ENCODE data around the gene SGSM1. TPM values are rescaled to one million over a fixed set of nuclear protein-coding genes. Genes with fewer than 3 reads are reported as not detected.
"Not testable (repeated sequence)": the region's sequence is repeated elsewhere in the genome, so short reads cannot be mapped to it uniquely, and the experiment has no call there.

Gene SGSM1
- total RNA-seq, 2 donors from 2014 or later = 1.4 to 1.9 TPM

GRCh38 chr22:24830205-24830979 is 24.4 kb downstream of the SGSM1 start:
- intact Hi-C loops (cut with DNase I) = no loop called here
- DNase-seq (ENCODE audit: low spot score) = no peak

GRCh38 chr22:24831687-24832086 is 25.7 kb downstream of the SGSM1 start:
- intact Hi-C loops (cut with DNase I) = no loop called here
- no peak for DNase-seq (ENCODE audit: low spot score)

DNA sequence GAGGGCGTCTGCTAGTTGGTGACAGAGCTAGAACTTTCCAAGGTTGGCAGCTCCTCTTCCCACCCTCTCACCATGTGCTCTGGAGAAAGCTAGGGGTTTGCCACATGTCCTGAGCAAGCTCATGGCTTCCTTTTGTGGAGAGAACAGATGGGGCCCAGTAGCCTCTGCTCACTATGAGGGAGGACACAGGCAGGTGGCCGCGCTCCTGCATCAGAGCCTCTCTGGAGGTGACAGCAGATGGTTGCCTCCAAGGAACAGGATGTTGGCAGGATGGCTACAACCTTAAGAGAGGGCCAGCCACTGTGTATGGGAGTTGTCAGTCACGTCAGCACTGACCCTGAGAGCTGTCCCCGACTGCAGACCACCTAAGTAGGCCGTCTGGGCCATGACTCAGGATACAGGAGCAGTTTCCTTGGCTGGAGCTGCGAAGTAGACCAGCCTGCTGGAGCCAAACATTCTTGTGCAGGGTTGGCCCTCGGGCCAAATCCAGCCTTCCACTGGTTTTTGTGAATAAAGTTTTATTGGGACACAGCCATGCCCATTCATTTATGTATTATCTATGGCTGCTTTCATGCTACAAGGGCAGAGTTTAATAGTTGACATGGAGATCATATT is 28.0 kb downstream of the SGSM1 start:
- intact Hi-C loops (cut with DNase I) = no loop called here
- DNase-seq (ENCODE audit: low spot score) = no peak

DNA sequence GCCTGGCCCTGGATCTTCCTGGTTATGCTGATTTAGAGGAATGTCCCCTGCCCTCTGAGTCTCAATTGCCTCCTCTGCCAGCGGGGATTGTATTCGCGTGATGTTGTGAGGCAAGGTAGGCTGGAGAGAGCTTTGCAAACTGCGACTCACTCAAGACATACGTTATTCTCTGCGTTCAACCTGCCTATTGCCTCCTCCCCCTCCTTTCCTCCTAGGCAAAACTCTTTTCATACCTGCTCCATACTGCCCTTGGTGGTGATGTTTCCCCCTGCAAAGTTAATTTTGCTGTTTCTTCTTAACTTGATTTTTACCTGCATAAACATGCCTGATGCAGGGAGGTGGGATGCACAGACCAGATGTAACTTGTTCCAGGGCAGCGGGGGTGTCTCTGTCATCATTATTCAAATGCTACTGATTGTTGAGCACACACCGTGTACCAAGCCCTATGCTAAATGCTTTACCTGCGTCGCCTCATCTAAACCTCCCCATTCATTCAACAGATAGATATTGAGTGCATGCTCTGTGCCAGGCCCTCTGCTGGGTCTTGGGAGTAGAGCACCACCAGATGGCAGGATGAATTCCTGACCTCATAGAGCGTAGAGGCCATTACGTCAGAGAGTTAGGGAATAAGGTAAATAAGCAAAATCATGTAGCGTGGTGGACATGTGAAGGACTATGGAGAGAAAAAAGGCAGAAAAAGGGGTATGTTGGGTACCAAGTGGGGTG is 29.0 kb downstream of the SGSM1 start:
- intact Hi-C loops (cut with DNase I) = no loop called here
- DNase-seq (ENCODE audit: low spot score) = no peak

- intact Hi-C loops (cut with DNase I) = no loop called here
- no peak for DNase-seq (ENCODE audit: low spot score)
Observed at GRCh38 chr22:24836282-24836681, 30.3 kb downstream of the SGSM1 start.

DNA sequence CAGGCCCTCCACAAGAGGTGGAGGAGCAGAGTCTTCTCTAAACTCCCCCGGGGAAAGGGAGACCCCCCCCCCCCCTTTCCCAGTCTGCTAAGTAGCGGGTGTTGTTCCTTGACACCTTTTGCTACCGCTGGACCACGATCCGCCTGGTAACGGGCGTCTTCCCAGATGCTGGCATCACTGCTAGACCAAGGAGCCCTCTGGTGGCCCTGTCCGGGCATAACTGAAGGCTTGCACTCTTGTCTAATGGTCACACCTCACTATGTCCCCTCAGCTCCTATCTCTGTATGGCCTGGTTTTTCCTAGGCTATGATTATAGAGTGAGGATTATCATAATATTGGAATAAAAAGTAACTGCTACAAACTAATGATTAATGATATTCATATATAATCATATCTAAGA is 31.5 kb downstream of the SGSM1 start:
- intact Hi-C loops (cut with DNase I); DNase-seq (ENCODE audit: low spot score): not testable (repeated sequence)

DNA sequence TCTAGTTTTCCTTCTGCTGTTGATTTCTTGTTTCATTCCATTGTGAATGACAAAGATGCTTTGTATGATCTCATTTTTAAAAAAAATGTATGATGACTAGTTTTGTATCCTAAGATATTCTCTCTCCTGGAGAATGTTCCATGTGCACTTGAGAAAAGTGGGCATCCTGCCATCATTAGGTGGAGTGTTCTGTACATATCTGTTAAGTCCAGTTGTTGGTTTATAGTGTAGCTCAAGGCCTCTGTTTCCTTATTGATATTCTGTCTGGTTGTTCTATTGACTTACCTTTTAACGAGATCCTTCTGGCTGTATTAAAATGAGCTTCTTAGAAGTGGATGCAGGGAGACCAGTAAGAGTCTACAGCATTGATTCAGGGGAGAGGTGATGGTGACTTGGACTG is 35.2 kb downstream of the SGSM1 start:
- intact Hi-C loops (cut with DNase I) = loop anchor here in 1 of 2 donors (5.0 kb wide), 1 partner anchor 226 kb away; no protein-coding TSS in a partner anchor
- no peak for DNase-seq (ENCODE audit: low spot score)

- DNase-seq (ENCODE audit: low spot score) = peak; percentile 13
- intact Hi-C loops (cut with DNase I) = loop anchor here in 1 of 2 donors (5.0 kb wide), 1 partner anchor 224 kb away; no protein-coding TSS in a partner anchor
Observed at GRCh38 chr22:24843048-24843447, 37.0 kb downstream of the SGSM1 start.

DNA sequence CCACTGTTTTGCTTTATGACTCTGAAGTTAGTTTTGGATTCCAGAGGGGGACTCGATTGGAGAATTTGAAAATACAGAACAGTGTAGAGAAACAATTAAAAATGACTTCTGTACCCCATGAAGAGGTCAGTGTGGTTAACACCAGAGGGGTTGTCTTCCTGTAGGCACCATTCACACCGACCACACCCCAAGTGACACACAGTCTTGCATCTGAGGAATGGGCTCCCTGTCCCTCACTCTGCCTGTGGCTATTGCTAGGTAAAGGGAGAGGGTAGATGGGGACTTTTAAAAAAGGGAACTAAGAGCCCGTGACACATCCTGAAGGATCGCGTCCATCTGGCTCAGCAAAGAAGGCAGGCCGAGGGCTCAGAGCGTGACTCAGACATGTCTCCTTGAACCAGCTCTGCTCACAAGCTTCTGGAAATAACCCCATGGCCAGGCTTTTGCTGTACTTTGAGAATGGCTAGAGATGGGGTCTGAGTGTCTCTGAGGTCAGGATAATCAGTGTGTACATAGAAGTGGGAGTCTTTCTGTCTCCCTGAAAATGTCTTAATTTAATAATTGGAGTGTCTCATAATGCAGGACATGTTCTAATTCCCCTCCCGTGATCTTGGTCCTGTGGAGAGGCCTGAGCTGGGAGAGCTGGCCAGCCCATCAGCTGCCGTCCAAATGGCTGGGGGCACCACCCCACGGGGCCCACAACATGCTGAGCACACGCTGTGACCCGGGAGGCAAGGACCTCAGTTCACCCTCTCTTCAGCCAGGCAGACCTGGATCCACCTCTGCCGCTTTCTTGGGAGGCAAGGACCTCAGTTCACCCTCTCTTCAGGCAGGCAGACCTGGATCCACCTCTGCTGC is 39.3 kb downstream of the SGSM1 start:
- peak; percentile 88 for DNase-seq (ENCODE audit: low spot score)
- intact Hi-C loops (cut with DNase I) = loop anchor here in 1 of 2 donors (5.0 kb wide), 1 partner anchor 73 kb away; the partner anchor contains the start of gene PIWIL3

DNA sequence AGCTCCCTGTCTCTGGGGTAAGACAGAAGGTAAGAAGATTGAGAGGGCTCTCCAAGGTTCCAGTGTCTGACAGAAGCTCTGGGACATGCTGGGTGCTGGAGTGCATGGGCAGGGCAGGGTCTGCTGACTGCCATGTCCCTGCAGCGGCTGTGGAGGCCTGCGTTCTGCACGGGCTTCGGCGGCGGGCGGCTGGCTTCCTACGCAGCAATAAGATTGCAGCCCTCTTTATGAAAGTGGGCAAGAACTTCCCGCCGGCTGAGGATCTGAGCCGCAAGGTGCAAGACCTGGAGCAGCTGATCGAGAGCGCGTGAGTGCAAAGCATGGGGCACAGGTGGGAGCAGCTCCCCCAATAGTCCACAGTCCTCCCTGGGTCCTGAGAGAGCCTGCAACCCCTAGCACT is 41.5 kb downstream of the SGSM1 start:
- intact Hi-C loops (cut with DNase I) = loop anchor here in 1 of 2 donors (5.0 kb wide), 1 partner anchor 75 kb away; the partner anchor contains the start of gene PIWIL3
- no peak for DNase-seq (ENCODE audit: low spot score)

- no peak for DNase-seq (ENCODE audit: low spot score)
- intact Hi-C loops (cut with DNase I) = loop anchor here in 1 of 2 donors (5.0 kb wide), 1 partner anchor 76 kb away; the partner anchor contains the start of gene PIWIL3
Observed at GRCh38 chr22:24848559-24849168, 42.7 kb downstream of the SGSM1 start.

DNA sequence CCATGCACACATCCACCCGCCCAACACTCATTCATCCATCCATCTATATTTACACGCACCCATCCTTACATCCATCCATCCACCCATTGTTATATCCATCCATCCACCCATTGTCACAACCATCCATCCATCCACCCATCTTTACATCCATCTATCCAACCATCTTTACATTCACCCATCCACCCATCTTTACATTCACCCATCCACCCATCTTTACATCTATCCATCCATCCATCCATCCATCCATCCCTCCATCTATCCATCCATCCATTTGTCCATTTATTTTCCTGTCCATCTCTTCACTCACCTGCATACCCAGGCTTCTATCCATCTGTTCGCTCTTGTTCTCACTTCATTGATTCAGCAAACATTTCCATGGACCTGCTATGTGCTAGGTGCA is 49.8 kb downstream of the SGSM1 start:
- no peak for DNase-seq (ENCODE audit: low spot score)
- intact Hi-C loops (cut with DNase I) = no loop called here

DNA sequence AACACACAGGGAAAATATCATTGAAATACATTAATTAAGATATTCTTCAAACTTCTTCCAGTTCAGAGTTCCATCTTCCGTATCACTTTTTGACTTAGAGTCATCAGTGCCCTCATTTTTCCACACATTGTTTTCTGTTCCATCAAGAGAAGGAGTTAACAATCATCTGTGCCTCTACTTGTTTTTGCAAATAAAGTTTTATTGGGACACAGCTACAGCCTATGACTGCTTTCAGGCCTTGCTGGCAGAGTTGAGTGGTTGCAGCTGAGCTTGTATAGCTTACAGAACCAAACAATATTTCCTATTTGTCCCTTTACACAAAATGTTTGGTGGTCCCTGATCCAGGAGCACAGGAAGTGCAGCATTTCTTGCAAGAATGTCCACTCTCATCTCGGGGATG is 51.6 kb downstream of the SGSM1 start:
- intact Hi-C loops (cut with DNase I) = no loop called here
- DNase-seq (ENCODE audit: low spot score) = no peak

GRCh38 chr22:24859587-24859986 is 53.6 kb downstream of the SGSM1 start:
- intact Hi-C loops (cut with DNase I) = no loop called here
- no peak for DNase-seq (ENCODE audit: low spot score)

DNA sequence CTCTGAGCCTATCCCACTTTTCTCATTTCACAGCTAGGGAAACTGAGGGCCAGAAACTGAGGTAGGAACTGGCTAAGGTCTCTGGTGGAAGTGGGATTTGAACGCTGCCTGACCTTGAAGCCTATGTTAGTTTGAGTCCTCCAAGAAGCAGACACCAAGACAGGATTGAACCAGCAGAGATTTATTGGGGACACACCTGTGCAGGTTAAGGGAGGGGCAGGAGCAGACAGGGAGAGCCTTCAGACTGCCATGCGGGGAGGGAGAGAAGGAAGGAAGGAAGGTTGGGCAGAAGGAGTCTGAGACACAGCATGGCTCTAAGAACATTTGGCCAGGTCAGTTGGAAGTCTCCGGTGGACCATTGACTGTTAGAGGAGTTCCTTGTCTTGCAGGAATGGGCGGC is 59.5 kb downstream of the SGSM1 start:
- no peak for DNase-seq (ENCODE audit: low spot score)
- intact Hi-C loops (cut with DNase I) = no loop called here

DNA sequence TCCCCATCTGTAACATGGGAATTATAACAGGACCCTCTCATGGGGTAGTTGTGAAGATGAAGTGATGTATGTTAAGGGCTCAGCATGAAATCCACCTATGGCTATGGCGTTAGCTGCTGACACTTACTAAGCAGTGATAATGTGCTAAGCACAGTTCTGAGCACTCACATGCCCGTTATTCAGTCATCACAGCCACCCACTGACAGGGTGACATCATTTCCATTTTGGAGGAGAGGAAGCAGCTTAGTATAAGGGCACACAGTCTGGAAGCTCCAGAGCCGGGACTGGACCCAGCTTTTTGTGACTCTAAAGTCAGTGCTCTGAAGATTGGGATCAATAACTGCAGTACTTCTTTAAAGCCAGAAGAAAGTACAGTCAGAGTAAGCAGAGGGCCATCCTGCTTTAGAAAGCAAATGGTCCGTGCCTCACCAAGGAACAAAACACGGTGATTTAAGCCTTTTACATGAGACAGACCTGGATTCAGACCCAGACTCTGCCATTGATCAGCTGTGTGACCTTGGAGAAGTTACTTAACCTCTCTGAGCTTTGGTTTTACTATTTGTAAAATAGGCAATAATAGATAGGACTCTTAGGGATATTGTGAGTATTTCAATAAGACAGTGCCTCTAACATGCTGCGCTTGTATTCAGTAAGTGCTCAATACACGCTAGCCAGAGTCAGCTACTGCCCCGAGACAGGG is 61.5 kb downstream of the SGSM1 start:
- DNase-seq (ENCODE audit: low spot score) = no peak
- intact Hi-C loops (cut with DNase I) = no loop called here

GRCh38 chr22:24868979-24869378 is 63.0 kb downstream of the SGSM1 start:
- intact Hi-C loops (cut with DNase I) = no loop called here

DNA sequence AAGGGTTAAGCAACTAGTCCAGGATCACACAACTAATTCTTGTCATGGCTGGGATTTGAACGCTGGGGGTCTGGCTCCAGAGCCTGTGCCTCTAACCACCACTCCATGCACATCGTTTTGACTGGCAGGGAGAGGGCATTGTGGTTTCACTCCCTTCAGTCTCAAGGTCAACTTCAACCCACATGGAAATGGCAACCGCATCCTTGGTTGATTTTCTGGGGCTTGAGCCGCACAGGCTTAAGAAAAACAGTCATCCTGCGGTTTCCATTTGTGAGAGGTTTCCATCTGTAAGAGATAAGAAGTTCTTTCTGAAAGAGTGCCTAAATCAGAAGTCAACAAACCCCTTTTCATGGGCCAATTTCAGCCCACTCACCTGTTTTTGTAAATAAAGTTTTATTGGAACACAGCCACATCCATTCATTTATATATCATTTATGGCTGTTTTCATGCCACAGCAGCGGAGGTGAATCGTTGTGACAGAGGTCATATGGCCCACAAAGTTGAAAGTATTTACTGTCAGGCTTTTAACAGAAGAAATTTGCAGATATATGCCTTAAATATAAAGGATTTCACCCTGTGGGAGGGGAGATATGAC is 65.7 kb downstream of the SGSM1 start:
- intact Hi-C loops (cut with DNase I) = no loop called here
- DNase-seq (ENCODE audit: low spot score) = no peak

More at GRCh38 chr22:24868979-24869378, 63.0 kb downstream of the SGSM1 start:
- DNase-seq (ENCODE audit: low spot score) = no peak

Data from posterior vena cava (tissue), 2 donors.